ENCODE measurements around the gene POLR2A.

Gene POLR2A

GRCh38 chr17:7496470-7497183 is 12.5 kb downstream of the POLR2A start:
- H3K4me3 ChIP-seq (ENCODE audit: low read depth, low read length), result no peak overlapping the region
- no peak for TF ChIP-seq CTCF (IDR thresholded peaks at IDR 0.05; ENCODE audit: low read depth, low read length)

GRCh38 chr17:7497228-7497627 is 13.1 kb downstream of the POLR2A start:
- no peak for TF ChIP-seq CTCF (IDR thresholded peaks at IDR 0.05; ENCODE audit: low read depth, low read length)
- H3K4me3 ChIP-seq (ENCODE audit: low read depth, low read length), result no peak overlapping the region

- TF ChIP-seq CTCF (IDR thresholded peaks at IDR 0.05; ENCODE audit: low read depth, low read length), result no peak
- H3K4me3 ChIP-seq (ENCODE audit: low read depth, low read length), result no peak overlapping the region
These were observed 13.5 kb downstream of the POLR2A start for GRCh38 chr17:7497636-7498035.

- H3K4me3 ChIP-seq (ENCODE audit: low read depth, low read length), result no peak overlapping the region
- no peak for TF ChIP-seq CTCF (IDR thresholded peaks at IDR 0.05; ENCODE audit: low read depth, low read length)
These were observed 15.0 kb downstream of the POLR2A start for GRCh38 chr17:7499161-7499560.

- H3K4me3 ChIP-seq (ENCODE audit: low read depth, low read length), result no peak overlapping the region
- no peak for TF ChIP-seq CTCF (IDR thresholded peaks at IDR 0.05; ENCODE audit: low read depth, low read length)
These were observed 17.6 kb downstream of the POLR2A start for GRCh38 chr17:7501729-7502128.

- no peak overlapping the region for H3K4me3 ChIP-seq (ENCODE audit: low read depth, low read length)
These were observed 18.1 kb downstream of the POLR2A start for GRCh38 chr17:7502171-7502847.

More at GRCh38 chr17:7502171-7502847, 18.1 kb downstream of the POLR2A start:
- no peak for TF ChIP-seq CTCF (IDR thresholded peaks at IDR 0.05; ENCODE audit: low read depth, low read length)
